ENCODE data around the gene BLM. TPM values are rescaled to one million over a fixed set of nuclear protein-coding genes. Genes with fewer than 3 reads are reported as not detected.

The BLM gene
- polyA plus RNA-seq, 1 of the 3 experiments (the other 2 are of a cell fraction), result 2.7 TPM

GRCh38 chr15:90857883-90858443 lies 140.8 kb downstream of the BLM start:
- Histone ChIP-seq H3K4me2 (no peak overlapping the region), H3K27ac (ENCODE audit: low read depth in 2 of 2, low read length in 1 of 2) (no peak overlapping the region), H3K4me1 (ENCODE audit: control insufficient read depth in 1 of 2, insufficient read depth in 2 of 2, low read depth in 1 of 2, low read length in 1 of 2) (no peaks in the 10 kb centered on the region), H3K36me3 (replicated peaks in 1 of 2; ENCODE audit: control insufficient read depth in 1 of 2, insufficient read depth in 2 of 2, low read length in 1 of 2) (no peaks in the 10 kb centered on the region), H3K79me2 (ENCODE audit: insufficient read depth) (no peaks in the 10 kb centered on the region), H3K9me2 (no peaks in the 10 kb centered on the region), H3K4me3 (ENCODE audit: low read depth in 2 of 2, low read length in 1 of 2) (no peak overlapping the region), H3K9ac (no peak overlapping the region), H3K27me3 (ENCODE audit: insufficient read depth) (no peaks in the 10 kb centered on the region), H3F3A (replicated peaks; ENCODE audit: insufficient read depth) (no peaks in the 10 kb centered on the region), H3K9me3 (no peaks in the 10 kb centered on the region), H4K20me1 (ENCODE audit: insufficient read depth) (no peaks in the 10 kb centered on the region), H2AFZ (ENCODE audit: low read depth) (no peak overlapping the region)
- TF ChIP-seq, protein P1, sequence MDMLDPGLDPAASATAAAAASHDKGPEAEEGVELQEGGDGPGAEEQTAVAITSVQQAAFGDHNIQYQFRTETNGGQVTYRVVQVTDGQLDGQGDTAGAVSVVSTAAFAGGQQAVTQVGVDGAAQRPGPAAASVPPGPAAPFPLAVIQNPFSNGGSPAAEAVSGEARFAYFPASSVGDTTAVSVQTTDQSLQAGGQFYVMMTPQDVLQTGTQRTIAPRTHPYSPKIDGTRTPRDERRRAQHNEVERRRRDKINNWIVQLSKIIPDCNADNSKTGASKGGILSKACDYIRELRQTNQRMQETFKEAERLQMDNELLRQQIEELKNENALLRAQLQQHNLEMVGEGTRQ (IDR thresholded peaks at IDR 0.05; ENCODE audit: borderline replicate concordance, low read depth, low read length), result no peak
- TF ChIP-seq MXI1 (IDR thresholded peaks at IDR 0.05; ENCODE audit: low read depth, low read length) (no peak), IRF3 (IDR thresholded peaks at IDR 0.05; ENCODE audit: low read depth, low read length) (no peak), SMC3 (IDR thresholded peaks at IDR 0.05; ENCODE audit: low read depth, low read length) (no peak), EP300 (IDR thresholded peaks at IDR 0.05; ENCODE audit: borderline replicate concordance in 1 of 2, low read depth in 1 of 2, low read length in 1 of 2) (no peak), FOSL2 (IDR thresholded peaks at IDR 0.05; ENCODE audit: borderline replicate concordance, low read depth) (no peak), RXRA (IDR thresholded peaks at IDR 0.05; ENCODE audit: borderline replicate concordance, low read depth) (no peak), JUND (IDR thresholded peaks at IDR 0.05) (no peak), TAF1 (IDR thresholded peaks at IDR 0.05; ENCODE audit: borderline replicate concordance, low read depth, low read length) (no peak), ZBTB33 (IDR thresholded peaks at IDR 0.05; ENCODE audit: borderline replicate concordance, low read depth) (no peak), GATA2 (CRISPR knock-in tag; IDR thresholded peaks at IDR 0.05) (no peak), ELF1 (IDR thresholded peaks at IDR 0.05) (no peak), RFX5 (IDR thresholded peaks at IDR 0.05; ENCODE audit: low read length) (no peak)
- 94% methylated on average over 8 of the region's 8 CpGs for WGBS (ENCODE audit: low lambda C conversion rate)
- ChIA-PET CTCF (interaction anchor here (1.5 kb wide), 1 partner anchor 28 kb away, joined by 8 read pairs; no protein-coding TSS in a partner anchor), POLR2A (no interaction called here)
- no peak for DNase-seq

Data from SK-N-SH (cell line).